Stimulated activated CD4-positive, alpha-beta T cell treated with anti-CD3 and anti-CD28 coated beads, TNF-alpha, amount 100 ng/mL, for 48 hours (primary cell): Measurements from ENCODE around the gene LYPD5.

ENCODE experiments used
- DNase-seq, 3 donors: peaks; one replicate each; pipeline ENCODE4 v3.0.0-alpha.2; 2020; ENCODE audit warnings: low read depth in 3 of 3

The LYPD5 gene

DNA sequence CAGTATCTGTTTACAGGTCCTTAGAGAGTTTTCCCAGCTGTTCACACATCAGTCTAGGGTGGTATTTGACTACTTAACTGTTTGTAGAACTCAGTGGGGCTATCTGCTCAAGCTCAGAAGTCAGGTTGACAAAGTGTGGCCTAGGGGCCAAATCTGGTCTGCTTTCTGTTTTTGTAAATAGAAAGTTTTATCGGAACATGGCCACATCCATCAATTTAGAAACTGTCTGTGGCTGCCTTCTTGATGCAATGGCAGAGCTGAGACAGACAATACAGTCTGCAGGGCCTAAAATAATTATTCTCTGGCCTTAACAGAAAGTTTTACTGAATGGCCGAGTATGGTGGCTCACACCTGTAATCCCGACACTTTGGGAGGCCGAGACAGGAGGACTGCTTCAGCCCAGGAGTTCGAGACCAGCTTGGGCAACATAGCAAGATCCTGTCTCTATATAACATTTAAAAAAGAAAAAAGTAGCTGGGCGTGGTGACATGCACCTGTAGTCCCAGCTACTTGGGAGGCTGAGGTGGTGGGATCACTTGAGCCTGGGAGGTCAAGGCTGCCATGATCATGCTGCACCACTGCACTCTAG is 49.9 kb downstream of the LYPD5 start:
- DNase-seq: no peak

DNA sequence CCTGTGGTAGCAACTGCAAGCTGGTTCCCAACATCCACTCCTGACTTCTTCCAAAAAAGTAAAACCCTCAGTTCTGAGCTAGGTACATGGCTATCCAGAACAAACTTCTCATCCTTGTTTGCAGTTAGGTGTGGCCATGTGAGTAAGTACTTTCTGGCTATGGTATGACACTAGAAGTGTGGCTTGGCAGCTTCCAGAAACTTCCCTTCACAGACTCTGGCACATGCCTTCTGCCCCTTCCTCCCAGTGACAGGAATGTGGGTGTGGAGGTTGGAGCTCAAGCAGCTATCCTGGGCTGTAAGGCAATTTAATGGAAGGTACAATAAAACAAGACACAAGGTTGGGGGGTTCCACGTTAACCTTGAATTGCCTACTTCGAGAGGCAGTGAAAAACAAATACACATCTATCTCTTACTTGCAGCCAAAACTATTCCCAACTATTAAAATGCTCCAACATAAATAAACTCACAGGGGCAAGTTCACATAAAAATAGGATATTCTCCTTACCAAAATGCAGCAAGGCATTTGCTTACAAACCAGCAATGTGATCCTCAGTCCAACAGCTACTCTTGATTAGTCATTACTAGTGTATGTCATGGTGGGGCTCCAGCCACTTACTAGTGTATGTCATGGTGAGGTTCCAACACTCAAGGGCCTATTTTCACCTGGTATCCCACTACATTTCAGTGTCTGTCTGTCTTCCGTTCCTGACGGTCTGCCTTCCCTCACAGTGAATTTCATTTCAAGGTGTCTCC is 50.6 kb downstream of the LYPD5 start:
- DNase-seq: no peak

- no peak for DNase-seq
Measured at GRCh38 chr19:43749898-43750297, 52.3 kb downstream of the LYPD5 start.

GRCh38 chr19:43749152-43749551 is 53.1 kb downstream of the LYPD5 start:
- DNase-seq: no peak

DNA sequence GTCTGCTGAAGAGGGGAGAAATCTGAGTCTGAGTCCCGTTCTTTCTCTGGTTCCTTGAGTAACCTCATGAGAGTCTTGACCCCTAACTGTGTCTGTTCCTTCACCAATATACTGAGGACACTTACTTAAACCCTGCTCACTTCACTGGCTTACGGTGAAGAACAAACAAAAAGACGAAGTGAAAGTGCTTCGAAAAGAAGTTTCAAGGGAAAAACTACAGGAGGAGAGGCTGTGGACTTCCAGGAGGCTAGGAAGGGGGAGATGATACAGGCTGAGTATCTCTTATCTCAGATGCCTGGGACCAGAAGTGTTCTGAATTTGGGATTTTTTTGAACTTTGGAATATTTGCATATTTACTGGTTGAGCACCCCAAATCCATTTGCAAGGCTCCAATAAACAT is 53.6 kb downstream of the LYPD5 start:
- DNase-seq: no peak

DNA sequence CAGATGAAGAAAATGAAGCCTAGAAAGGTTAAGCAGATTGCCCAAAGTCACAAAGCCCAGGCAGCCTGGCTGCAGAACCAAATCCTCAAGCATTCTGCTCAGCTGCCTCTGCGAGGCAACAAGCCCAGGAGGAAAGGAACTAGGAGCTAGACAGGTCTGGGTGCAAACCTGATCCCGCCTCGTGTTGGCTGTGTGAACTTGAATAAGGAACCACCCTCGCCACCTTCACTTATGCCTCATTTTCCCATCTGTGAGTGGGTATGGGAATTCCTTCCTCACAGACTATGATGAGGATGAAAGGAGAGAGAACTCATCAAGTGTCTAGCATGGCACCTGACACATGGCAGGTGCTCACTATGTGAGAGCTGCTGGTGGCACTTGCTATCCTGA is 54.0 kb downstream of the LYPD5 start:
- no peak for DNase-seq

DNA sequence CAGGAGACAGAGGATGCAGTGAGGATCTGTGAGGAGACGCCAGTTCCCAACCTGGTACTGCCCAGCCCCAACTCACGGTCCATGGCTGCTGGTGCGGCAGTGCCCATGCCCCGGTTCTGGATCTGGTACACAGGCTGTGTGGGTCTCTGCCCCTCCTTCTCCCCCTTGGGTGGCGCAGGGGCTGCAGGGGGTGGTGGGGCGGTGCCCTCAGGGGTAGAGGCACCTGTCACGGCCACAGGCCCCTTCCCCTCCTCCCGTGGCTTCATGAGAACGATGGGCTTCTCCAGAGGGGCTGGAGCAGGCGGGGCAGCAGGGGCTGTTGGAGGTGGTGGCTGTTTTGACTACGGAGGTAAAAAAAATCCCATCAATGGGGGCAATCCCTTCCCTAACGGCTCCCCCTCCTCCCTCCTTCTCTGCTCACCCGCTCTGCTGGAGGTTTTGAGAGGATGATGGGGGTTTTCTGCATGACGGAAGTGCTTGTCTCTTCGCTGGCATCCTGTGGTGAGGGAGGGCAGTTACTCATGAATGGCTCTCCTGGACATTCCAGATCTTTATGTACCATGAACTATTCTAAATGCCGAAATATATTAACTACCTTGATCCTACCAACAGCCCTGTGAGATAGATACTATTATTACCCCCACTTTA is 54.6 kb downstream of the LYPD5 start:
- no peak for DNase-seq
